HG02759 (cell line): ENCODE data around the gene PGLYRP3.
"Not testable (repeated sequence)": the region's sequence is repeated elsewhere in the genome, so short reads cannot be mapped to it uniquely, and the experiment has no call there.

Experiments
- ATAC-seq: cut with Tn5 transposase; IDR thresholded peaks from one replicate; pipeline ENCODE4 v1.9.1; 2021; ENCODE audit warnings: mild to moderate bottlenecking, moderate library complexity; ENCODE audit not compliant: unreplicated experiment

Gene PGLYRP3

DNA sequence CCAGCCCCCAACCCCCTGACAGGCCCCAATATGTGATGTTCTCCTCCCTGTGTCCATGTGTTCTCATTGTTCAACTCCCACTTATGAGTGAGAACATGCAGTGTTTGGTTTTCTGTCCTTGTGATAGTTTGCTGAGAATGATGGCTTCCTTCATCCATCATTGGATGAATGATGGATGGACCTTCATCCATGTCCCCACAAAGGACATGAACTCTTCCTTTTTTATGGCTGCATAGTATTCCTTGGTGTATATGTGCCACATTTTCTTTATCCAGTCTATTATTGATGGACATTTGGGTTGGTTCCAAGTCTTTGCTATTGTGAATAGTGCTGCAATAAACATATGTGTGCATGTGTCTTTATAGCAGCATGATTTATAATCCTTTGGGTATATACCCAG lies 1.6 kb upstream of the PGLYRP3 start:
- ATAC-seq = not testable (repeated sequence)

DNA sequence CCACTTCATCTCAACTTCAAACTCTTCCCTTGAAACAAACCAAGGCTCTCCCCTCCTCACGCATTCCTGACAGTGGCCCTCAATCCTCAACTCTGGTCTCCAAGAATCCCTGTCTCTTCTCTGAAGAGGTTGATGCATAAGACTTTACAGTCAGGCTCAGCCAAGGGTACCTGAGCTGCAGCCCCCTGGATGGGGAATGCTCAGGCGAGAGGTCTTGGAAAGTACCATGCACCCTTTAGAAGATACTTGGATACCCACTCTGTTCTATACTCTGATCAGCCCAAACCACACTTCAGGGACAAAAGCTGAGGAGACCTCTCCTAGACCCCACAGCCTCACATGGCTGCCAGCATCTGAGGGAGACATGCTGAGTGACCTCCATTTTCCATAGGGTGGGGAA lies 536 bp upstream of the PGLYRP3 start:
- no peak for ATAC-seq

DNA sequence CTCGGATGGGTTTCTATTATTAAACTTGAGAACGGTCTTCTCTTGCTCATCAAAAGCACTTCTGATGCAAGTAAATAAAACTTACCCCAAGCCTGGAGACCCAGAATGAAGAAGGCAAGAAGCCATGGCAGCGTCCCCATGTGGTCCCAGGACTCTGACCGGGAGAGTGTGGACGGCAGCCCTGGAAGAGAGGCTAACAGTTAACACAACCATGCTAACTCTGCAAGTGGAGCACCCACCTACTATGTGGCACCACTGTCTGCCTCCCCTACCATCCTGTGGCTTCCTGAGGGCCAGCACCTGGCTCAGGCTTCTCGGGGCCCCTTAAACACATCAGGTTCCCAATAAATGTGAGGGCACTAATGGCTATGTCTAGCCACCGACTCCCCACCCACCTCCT lies 2.2 kb downstream of the PGLYRP3 start:
- ATAC-seq = no peak

DNA sequence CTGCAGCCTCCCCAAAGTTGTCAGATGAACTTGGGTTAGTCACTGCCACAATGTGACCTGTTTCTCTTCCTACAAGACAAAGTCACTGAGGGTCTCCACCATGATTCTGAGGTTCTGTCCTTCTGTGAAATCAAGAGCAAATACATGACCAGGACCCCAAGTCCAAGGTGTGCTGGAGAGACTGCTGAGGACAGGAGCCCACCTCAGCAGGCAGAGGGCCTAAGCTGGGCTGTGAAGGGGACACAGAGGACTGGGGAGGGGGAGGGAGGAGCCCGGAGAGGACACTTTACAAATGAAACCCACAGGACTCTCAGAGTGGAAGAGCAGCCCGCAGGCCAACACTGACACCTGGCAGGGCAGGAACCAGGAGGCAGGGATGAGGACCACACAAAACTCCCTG lies 3.3 kb downstream of the PGLYRP3 start:
- no peak for ATAC-seq

DNA sequence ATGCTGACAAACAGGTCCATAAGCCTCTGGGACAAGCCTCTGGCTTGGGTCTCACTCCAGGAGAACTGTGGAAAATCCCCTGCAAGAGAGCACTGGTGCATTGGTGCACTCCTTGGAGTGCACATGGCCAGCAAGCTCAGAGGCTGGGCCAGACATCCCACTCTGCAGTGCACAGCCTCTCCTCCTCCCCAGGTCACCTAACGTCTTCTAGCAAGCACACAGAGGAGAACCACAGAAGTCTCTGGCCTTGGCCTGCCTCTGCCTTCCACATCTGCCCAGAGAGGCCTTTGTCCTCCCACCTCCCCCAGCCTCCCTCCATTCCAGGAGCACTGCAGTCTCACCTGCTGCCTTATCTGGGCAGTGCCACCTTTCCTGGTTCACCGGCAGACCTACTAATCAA lies 4.2 kb downstream of the PGLYRP3 start:
- no peak for ATAC-seq

DNA sequence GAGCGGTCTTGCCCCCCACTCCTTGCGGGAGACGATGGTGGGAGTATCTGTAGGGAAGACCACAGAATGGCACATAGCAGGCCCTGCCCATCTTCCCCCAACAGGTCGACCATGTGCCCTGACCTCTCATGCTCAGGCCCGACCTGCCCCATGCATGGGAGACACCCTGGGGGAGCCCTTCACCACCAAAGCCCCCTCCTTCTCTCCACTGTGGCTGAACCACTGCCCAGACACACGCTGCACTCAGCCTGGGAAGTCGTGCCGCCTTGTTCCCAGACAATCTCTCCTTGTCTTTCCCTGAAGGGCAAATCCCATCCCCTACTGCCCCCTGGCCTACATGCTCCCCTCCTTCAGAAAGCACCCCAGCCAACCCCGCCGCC lies 5.5 kb downstream of the PGLYRP3 start:
- ATAC-seq = no peak

DNA sequence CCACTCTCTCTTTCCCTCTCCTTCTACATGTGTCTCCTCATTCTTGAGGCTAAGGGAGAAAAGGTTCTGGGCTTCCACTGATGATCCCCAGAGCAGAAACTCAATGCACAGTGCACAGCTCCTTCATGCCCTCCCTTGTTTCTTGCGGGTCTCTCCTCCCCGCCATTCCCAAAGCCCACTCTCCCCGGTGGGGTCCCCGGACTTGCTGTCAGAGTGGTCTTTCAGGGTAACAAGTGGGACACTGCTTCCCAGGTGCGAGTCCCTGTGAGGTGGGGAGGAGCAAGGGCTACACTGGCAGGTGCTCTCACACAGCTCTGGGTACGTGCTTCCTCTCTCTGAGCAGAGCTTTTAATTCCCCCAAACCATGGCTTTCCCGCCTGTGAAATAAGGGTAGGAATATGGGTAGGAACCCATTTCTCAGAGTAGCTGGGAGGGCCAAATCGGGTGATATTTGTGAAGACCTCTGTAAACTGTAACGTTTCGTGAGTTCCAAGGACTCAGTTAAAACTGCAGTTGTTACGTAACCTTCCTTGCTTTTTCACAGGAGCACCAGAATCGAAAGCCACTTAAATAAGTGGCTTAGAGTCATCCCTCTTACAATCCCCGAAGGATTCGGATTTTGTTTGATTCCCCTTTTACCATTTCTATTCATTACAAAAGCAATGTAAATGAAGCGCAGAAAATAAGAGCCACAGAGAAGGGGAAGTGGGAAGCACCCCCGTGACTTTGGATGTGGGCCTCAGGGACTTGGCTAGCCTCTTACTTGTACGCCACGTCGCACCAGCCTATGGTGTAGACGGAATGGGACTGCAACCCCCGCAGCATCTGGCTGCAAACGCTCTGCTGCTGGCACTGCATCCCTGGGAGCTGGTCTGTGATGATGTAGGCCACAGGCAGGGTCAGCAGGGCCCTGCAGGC lies 6.2 kb downstream of the PGLYRP3 start:
- no peak for ATAC-seq

DNA sequence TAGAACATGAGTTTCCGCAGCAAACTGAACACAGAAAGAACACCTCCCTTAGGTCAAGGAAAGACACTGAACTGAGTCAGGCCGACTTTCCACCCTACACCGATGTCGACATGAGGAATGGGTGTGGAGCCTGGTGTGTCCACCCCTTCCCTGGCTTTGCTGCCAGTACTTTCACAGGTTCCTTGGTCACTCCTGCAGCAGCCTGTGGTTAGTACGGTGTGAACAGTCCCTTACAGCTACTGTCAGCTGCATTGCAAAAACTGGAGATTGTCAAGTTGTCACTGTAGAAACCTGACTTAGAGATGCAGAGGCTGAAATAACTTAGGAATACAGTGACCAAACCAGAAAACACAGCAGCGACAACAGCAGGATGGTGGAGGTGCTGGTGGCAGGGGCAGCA lies 7.1 kb downstream of the PGLYRP3 start:
- ATAC-seq = no peak

DNA sequence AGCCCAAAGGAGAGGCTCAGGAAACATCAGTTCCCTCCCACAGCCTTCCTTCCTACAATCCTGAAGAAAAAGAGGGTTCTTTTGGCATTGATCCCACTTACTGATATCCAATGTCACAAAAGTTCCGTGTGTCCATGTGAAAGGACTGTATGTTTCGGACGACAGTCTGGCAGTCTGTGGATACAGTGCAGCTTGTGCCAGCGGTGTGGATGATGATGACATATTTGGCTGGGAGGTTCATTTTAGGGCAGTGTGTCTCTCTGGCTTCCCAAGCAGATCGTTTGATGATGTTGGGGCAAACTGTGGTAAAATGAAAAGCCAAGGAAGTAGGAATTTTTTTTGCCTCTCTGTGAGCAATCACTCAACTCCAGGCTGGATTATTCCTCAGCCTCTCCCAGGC lies 10.4 kb downstream of the PGLYRP3 start:
- no peak for ATAC-seq

DNA sequence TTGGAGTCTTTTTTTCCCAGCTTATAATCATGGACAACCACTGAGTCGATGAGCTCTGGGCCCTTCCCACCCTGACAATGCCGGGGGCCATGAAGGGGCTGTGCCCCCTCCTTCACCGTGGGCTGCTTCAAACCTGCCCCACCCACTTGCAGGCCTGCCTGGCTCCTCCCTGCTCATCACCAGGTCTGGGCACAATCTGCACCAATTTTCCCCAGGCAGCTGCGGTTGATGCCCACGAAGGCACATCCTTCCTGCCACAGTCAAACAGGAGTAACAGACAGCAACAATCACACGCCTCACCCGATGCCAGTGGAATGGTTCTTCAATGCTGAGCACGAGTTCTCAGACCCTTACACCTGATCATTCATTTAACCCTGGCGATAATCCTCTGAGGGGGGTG lies 18.9 kb downstream of the PGLYRP3 start:
- no peak for ATAC-seq

DNA sequence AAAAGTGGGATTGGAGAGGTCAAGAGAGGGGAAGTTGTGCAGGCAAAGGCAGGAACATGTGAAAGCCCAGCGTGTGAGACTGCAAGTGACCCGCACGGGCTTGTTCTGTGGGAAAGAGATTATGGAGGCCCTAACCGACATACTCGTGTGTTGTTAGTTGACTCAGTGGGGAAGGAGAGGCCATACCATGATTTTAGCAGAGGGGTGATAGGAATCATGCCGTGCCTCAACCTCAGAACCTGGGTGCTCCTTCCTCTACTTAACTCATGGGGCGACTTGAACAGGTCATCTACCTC lies 19.3 kb downstream of the PGLYRP3 start:
- no peak for ATAC-seq

DNA sequence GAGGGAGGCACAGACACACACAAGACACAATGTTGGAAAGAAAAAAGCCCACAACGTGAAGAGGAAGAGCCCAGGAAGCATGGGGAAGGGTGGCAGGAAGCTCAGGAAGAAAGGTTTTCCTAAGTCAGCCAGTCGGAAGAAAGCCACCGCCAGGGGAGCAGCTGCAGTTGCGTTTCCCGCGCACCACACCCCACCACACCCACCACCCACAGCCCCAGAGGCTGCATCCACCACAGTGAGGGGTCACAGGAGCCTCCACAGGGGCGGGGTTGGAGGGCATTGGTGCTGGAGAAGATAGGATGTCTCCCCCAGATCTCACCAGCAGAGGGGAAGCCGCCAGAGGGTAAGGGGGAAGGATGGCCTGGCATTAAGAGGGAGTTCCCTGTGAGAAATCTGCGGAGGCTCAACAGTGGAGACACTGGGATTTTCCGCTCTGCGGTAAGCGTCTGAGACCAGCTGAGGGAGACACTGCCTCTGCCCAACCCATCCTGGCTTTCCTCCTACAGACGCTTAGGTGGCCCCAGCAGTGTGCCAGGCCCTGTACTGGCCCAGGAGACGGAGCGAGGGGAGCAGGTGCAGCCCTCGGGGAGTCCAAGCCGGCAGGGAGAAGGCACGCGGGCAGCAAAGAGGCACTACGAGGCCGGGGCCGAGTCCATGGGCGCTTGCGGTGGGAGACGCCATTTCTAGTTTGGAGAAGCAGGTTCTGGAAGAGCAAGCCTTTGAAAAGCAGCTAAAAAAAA lies 19.8 kb downstream of the PGLYRP3 start:
- ATAC-seq = no peak

DNA sequence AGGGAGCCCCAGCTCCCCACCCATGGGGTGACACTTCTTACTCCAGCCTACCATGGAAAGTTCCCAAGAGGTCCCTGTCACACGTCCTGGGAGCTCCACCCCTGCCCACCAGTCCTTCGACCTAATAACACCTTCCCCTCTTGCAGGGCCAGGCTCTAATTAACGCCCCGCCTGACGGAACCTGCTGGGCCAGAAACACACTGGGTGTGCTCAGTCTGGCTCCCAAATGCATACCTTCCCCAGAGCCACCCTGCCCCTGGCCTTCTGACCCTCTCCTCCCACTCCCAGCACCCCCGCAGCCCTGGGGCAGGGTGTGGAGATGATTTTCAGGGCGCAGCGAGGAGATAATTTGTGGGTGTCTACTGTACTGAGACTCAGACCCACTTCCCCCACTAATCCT lies 20.6 kb downstream of the PGLYRP3 start:
- no peak for ATAC-seq

DNA sequence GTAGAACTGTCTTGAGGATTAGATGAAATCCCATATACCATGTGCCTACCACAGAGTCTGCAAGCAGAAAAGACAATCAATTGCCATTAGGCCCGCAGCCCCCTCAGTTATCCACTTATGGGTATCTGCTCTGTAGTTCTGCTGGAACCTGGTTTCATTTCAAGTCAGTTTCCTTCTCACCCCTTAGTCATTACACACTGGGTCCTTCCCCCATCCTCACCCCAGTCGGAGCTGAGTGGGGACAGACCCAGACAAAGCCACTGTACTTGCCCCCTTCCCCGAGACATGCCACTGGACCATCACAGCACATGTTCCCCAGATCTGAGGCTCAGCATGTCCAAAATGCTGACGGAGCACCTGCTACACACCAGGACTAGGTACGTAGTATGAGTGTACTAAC lies 21.2 kb downstream of the PGLYRP3 start:
- ATAC-seq = peak; percentile 62

DNA sequence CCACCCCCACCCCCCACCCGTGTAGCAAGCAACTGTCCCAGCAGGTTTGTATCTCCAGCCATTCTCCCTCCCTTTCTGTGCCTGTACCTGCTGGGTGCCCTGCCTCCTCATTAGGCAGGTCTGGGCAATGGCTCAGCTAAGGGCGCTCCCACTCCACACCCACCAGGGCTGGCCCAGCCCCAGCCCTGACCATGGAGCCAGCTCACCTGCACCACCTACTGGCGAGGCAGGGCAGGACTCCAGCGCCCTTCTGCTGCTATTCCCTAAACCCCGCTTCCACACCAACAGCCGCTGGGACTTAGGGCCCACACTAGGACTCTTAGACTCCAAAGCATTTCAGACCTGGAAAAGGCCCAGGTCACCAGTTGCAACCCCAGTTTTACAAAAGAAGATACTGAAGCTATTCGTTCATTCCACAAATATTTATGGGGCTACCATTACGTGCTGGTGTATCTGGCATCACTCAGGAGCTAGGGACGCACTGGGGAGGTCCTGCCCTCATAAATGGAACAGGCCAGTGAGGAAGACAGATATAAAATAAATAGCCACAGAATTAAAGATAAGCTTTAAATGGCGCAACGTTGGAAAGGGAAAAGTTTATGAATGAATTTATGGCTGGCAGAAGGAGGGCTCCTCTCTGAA lies 24.0 kb downstream of the PGLYRP3 start:
- ATAC-seq = no peak

DNA sequence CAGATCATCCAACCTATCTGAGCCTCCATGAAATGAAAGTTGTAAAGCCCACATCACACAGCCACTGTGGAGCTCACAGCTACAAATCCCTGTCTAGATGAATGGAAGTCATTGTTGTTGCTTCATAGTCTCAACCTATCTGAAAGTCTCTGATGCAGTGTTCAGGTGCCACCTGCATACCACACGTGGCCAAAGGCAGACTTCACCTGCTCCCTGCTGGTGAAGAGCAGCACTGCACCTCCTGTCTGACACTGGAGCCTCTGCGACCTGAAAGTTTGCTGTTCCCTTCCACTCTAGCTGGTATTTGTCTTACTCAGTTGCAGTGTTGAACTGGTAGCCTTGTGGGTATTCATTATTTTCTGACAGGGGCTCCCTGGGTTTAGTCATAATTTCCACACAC lies 34.9 kb downstream of the PGLYRP3 start:
- peak; percentile 86 for ATAC-seq

DNA sequence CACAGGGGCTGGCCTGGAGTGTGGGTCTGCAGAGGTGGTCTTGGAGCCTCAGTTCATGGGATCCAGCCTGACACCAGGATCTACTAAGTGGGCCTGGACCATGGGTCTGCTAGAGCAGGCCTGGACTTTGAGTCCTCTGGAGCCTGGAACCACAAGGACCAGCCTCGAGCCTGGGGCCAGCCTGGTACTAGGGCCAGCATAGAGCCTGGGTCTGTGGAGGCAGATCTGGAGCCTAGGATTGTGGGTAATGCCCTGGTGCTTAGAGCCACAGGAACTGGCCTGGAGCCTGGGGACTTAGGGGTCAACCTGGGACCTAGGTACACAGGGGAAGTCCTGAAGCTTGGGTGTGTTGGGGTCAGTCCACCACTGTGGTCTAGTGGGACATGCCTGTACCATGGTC lies 40.6 kb downstream of the PGLYRP3 start:
- ATAC-seq = no peak

DNA sequence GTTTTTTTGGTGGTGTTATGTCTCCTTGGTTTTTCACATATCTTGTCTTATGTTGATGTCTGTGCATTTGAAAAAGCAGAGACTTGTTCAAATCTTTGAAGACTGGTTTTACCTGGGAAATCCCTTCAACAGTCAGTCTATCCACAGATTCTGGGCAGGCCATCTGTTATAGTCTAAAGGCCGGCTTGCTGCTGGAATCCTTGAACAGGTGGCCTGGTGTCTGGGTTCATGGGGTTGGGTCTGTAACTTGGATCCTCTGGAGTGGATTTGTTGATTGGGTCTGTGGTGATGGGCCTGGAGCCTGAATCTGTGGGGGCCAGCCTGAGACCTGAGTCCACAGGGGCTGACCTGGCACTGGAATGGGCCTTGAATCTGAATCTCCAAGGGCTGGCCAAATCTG lies 41.0 kb downstream of the PGLYRP3 start:
- no peak for ATAC-seq

DNA sequence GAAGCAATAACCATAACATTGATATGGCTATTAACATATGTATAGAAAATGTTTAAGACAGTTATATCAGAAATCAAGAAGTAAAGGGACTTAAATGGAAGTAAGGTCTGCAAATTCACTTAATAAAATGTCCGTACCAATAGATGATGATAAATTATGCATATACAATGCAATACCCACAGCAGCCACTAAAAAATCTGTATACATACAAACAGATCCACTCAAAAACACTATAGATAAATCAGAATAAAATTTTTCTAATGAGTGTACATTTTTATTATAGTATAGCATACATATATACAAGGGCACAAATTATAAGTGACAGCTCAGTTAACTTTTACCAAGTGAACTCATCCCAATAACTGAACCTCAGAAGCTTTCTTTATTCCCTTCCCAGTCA lies 47.3 kb downstream of the PGLYRP3 start:
- ATAC-seq = no peak

DNA sequence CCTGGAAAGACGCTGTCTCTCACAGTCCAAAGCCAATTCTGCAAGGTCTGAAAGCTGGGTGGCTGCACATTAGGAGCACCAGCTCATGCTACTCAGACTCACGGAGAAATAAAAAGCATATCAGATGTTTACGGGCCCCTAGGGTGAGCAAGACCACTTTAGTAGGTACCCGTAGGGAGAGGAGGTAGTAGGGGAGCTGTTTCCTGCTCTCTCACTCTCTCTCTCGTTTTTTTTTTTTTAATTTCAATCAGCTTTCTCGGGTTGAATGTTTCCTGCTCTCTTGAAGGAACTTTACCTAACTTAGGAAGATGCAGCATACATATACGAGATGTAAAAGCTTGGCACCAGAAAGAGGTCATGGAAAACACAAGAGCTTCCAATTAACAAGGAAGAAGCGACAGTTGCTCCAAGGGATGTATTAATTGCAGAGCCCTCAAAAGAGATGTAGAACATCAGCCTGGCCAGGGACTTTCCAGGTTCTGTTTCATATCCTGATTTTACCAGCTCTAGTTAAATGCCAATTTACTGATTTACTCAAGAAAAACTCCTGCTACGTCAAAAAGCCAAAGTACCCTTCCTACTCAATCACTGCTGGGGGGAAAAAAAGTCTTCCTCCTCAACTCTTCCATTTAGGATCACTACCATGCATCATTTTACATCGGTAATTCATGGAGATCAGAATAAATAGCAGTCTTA lies 50.1 kb downstream of the PGLYRP3 start:
- no peak for ATAC-seq

DNA sequence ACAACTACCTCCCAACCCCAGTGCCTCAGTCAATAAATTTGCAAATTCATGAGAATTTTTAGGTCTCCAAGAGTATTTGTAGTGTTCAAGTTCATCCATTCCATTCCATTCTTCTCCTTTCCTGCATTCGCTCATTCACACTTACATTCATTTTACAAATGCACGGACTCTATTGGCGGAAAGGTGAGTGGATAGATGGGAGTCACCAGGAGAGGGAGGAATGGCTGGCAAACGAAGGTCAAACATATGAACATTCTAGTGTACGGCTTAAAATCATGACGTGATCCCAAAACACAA lies 50.7 kb downstream of the PGLYRP3 start:
- no peak for ATAC-seq
